ENCODE measurements around the gene USP53. TPM values are rescaled to one million over a fixed set of nuclear protein-coding genes. Genes with fewer than 3 reads are reported as not detected.

Gene USP53
- total and polyA plus RNA-seq, 10 of the 15 experiments (the other 5 are each of a cell fraction or from before 2014, with no cell fraction given), result 0.23 to 4.0 (median 2.7) TPM

DNA sequence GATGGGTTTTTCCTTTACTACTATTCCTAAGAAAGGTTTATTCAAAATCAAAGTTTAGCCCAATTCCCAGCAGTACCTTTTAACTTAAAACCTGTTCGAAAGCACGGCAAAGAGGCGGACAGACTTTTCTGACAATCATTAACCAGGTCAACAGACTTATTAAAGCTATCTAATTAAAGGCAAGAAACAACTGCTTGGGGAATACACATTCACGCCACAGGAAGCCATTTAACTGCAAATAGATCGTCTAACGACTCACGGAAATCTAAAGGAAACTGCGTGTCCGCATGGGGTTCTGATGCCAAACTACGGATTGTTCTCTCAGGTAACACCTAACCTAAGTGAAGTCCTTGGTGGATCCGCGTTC is 663 bp upstream of the USP53 start (continued):
- TF ChIP-seq E2F4 (IDR thresholded peaks at IDR 0.05; ENCODE audit: low read depth, low read length) (no peak), SREBF1 (IDR thresholded peaks at IDR 0.05; ENCODE audit: low read length) (no peak), CBFB (IDR thresholded peaks at IDR 0.05; ENCODE audit: low read depth) (no peak), HCFC1 (IDR thresholded peaks at IDR 0.05; ENCODE audit: low read length) (no peak)

DNA sequence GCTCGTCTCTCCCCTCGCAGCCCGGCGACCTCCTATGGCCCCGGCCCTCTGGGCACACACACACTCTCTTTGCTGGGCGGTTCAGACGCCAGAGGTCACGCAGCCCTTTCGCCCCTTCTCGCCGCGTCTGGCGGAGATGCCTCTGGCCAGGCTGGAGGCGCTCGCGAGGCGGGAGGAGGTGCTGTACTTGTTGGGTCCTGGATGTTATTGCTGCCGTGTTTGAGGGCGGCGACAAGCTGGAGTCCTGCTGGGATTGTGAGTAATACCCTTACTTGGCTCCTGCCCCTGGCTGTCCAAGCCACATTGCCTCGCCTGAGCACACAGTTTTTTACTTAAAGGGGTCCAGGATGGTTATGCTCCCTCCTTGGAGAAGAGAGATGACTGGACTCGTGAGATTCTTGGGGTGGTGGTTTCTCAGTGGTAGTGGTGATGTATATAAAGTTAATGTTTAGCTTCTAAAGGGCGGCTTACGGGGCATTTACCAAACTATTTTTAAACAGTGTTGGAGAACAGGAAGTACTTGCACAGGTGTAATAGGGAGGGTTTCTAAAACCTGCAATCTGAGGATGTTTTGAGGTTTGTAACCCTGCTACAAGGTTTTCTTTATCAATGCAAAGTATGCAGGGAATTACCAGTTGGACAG is 572 bp downstream of the USP53 start:
- Histone ChIP-seq H3K79me2 (ENCODE audit: control insufficient read depth, insufficient read depth, low read length) (no peaks in the 10 kb centered on the region), H3K4me3 (peak overlapping the region; percentile 76), H3K36me3 (ENCODE audit: control insufficient read depth in 2 of 2, insufficient read depth in 2 of 2, low read length in 1 of 2) (no peaks in the 10 kb centered on the region), H3K4me1 (ENCODE audit: control insufficient read depth, insufficient read depth, low read length) (no peaks in the 10 kb centered on the region; the same call in 1 of the 2 replicates), H3K27ac (ENCODE audit: control insufficient read depth, insufficient read depth) (peak overlapping the region; percentile 6; the same call in 1 of the 2 replicates), H4K20me1 (ENCODE audit: control insufficient read depth, insufficient read depth) (no peaks in the 10 kb centered on the region), H3K9me3 (replicated peaks; ENCODE audit: control insufficient read depth, insufficient read depth, low read length) (no peaks in the 10 kb centered on the region), H3K9ac (ENCODE audit: control insufficient read depth, insufficient read depth, low read length) (peak overlapping the region; percentile 59), H3K4me2 (ENCODE audit: control insufficient read depth, insufficient read depth) (peak overlapping the region; percentile 98), H2AFZ (ENCODE audit: control insufficient read depth, low read depth, low read length) (peak overlapping the region; percentile 98), H3K27me3 (replicated peaks in 1 of 2; ENCODE audit: control insufficient read depth in 2 of 2, insufficient read depth in 2 of 2, low read length in 1 of 2) (peaks cover 0 to 2% of the 10 kb centered on the region in 2 experiments; a peak in 1 of 4 replicates)
- TSS peak; percentile 76 for BruUV-seq (replicated peaks)
- CTCF ChIA-PET, result interaction anchor here (0.7 to 1.5 kb wide), 2 partner anchors 87 to 844 kb away, joined by 3 to 4 read pairs; a partner anchor contains a TSS
- RAD21 ChIA-PET (ENCODE audit: unreplicated experiment), result interaction anchor here (1.1 kb wide), 1 partner anchor 87 kb away, joined by 3 read pairs; a partner anchor contains a TSS
- FAIRE-seq (no peak), ATAC-seq (peak; percentile 76), DNase-seq (ENCODE audit: low read depth, low spot score) (peak; percentile 12)
- SMC1A ChIA-PET (ENCODE audit: uncharacterized antibody, unreplicated experiment), result interaction anchor here (0.6 to 1.4 kb wide), 2 partner anchors 87 kb away, joined by 3 to 5 read pairs; a partner anchor contains a TSS
- in situ Hi-C loops (cut with MboI) (no loop called here), intact Hi-C loops (cut with micrococcal nuclease; ENCODE audit: unreplicated experiment) (loop anchor here (5.0 kb wide), 1 partner anchor 74 kb away; no protein-coding TSS in a partner anchor)
- POLR2A ChIA-PET, result interaction anchor here (1.2 kb wide), 1 partner anchor 246 kb away, joined by 3 read pairs; no protein-coding TSS in a partner anchor
- under 1% methylated on average over 15 of the region's 24 CpGs for WGBS (ENCODE audit: insufficient coverage, insufficient replicate concordance, low lambda C conversion rate, missing lambda C conversion rate)
- TF ChIP-seq E2F4 (IDR thresholded peaks at IDR 0.05; ENCODE audit: low read depth, low read length), result no peak
- TF ChIP-seq NR2F1 (conservative IDR thresholded peaks at IDR 0.05), result peak; percentile 48; the same call in 1 of the 2 replicates
- TF ChIP-seq, protein P1, sequence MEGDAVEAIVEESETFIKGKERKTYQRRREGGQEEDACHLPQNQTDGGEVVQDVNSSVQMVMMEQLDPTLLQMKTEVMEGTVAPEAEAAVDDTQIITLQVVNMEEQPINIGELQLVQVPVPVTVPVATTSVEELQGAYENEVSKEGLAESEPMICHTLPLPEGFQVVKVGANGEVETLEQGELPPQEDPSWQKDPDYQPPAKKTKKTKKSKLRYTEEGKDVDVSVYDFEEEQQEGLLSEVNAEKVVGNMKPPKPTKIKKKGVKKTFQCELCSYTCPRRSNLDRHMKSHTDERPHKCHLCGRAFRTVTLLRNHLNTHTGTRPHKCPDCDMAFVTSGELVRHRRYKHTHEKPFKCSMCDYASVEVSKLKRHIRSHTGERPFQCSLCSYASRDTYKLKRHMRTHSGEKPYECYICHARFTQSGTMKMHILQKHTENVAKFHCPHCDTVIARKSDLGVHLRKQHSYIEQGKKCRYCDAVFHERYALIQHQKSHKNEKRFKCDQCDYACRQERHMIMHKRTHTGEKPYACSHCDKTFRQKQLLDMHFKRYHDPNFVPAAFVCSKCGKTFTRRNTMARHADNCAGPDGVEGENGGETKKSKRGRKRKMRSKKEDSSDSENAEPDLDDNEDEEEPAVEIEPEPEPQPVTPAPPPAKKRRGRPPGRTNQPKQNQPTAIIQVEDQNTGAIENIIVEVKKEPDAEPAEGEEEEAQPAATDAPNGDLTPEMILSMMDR (IDR thresholded peaks at IDR 0.05 in 2 of 3, conservative IDR thresholded peaks at IDR 0.05 in 1 of 3; ENCODE audit: control insufficient read depth in 2 of 3, extremely low read depth in 1 of 3, insufficient read depth in 1 of 3, low read depth in 3 of 3, low read length in 3 of 3), result peak; percentile 22 to 35 (median 31); a peak in 3 of 6 replicates
- peak; percentile 49 for TF ChIP-seq EED (IDR thresholded peaks at IDR 0.05; ENCODE audit: low read depth)
- TF ChIP-seq ZNF217 (IDR thresholded peaks at IDR 0.05), result peak; percentile 34; the same call in 1 of the 2 replicates
- peak; percentile 31; the same call in 1 of the 2 replicates for TF ChIP-seq RAD21 (IDR thresholded peaks at IDR 0.05; ENCODE audit: insufficient read depth, low read depth, low read length)
- 0 out of 3 replicates have a peak, but pooled peaks of 1 of the 2 experiments have one; percentile 10 for TF ChIP-seq EGR1 (IDR thresholded peaks at IDR 0.05; ENCODE audit: borderline replicate concordance in 1 of 2, low read depth in 2 of 2, low read length in 2 of 2)
- TF ChIP-seq POU2F2 (IDR thresholded peaks at IDR 0.05; ENCODE audit: borderline replicate concordance, low read depth, low read length), result no peak

All from GM12878 (cell line).